Nephron progenitor cell (in vitro differentiated cells): ENCODE results near the gene ITIH5.

Source experiments
- DNase-seq: peaks from one replicate; pipeline ENCODE4 v3.0.0; 2021
- H3K27ac Mint-ChIP-seq: 2 replicates; pipeline ENCODE4 v1.8.0; 2021; ENCODE audit warnings: mild to moderate bottlenecking, moderate library complexity, mixed read lengths
- H3K27me3 Mint-ChIP-seq: 2 replicates; pipeline ENCODE4 v1.8.0; 2021; ENCODE audit warnings: mild to moderate bottlenecking, low read depth, mixed read lengths; ENCODE audit not compliant: poor library complexity
- H3K36me3 Mint-ChIP-seq: 2 replicates; pipeline ENCODE4 v1.8.0; 2021; ENCODE audit warnings: low read depth, mixed read lengths
- H3K4me1 Mint-ChIP-seq: 2 replicates; pipeline ENCODE4 v1.8.0; 2021; ENCODE audit warnings: mixed read lengths
- H3K4me3 Mint-ChIP-seq: 2 replicates; pipeline ENCODE4 v1.8.0; 2021; ENCODE audit warnings: mild to moderate bottlenecking, moderate library complexity, mixed read lengths
- H3K9me3 Mint-ChIP-seq: 2 replicates; pipeline ENCODE4 v1.8.0; 2021; ENCODE audit warnings: mild to moderate bottlenecking, moderate library complexity, mixed read lengths
- CTCF ChIP-seq: fragments of 200-600 bp; sonication (generic); IDR thresholded peaks from 2 replicates; pipeline ENCODE4 v1.5.0; 2021; ENCODE audit warnings: antibody characterized with exemption

Gene ITIH5

GRCh38 chr10:7608001-7608400 lies 58.8 kb downstream of the ITIH5 start:
- peaks cover 11% of the 10 kb centered on the region for H3K27me3 Mint-ChIP-seq
- no peak overlapping the region for H3K4me3 Mint-ChIP-seq
- no peak for DNase-seq

GRCh38 chr10:7606951-7607404 lies 59.8 kb downstream of the ITIH5 start:
- Mint-ChIP-seq H3K27me3 (peaks cover 21% of the 10 kb centered on the region), H3K9me3 (peaks cover 6% of the 10 kb centered on the region), H3K4me3 (no peak overlapping the region), H3K4me1 (peaks cover 5% of the 10 kb centered on the region), H3K27ac (no peak overlapping the region), H3K36me3 (no peaks in the 10 kb centered on the region)
- no peak for TF ChIP-seq CTCF
- DNase-seq = no peak

More at GRCh38 chr10:7608001-7608400, 58.8 kb downstream of the ITIH5 start:
- H3K9me3 Mint-ChIP-seq = peaks cover 3% of the 10 kb centered on the region
- no peak overlapping the region for H3K27ac Mint-ChIP-seq
- H3K4me1 Mint-ChIP-seq = peaks cover 5% of the 10 kb centered on the region
- TF ChIP-seq CTCF = no peak
- no peaks in the 10 kb centered on the region for H3K36me3 Mint-ChIP-seq

- Mint-ChIP-seq H3K4me3 (no peak overlapping the region), H3K4me1 (peaks cover 5% of the 10 kb centered on the region), H3K36me3 (no peaks in the 10 kb centered on the region), H3K9me3 (peaks cover 6% of the 10 kb centered on the region), H3K27me3 (peaks cover 30% of the 10 kb centered on the region), H3K27ac (no peak overlapping the region)
- no peak for TF ChIP-seq CTCF
- DNase-seq = no peak
Measured at GRCh38 chr10:7605565-7606295, 61.0 kb downstream of the ITIH5 start.

DNA sequence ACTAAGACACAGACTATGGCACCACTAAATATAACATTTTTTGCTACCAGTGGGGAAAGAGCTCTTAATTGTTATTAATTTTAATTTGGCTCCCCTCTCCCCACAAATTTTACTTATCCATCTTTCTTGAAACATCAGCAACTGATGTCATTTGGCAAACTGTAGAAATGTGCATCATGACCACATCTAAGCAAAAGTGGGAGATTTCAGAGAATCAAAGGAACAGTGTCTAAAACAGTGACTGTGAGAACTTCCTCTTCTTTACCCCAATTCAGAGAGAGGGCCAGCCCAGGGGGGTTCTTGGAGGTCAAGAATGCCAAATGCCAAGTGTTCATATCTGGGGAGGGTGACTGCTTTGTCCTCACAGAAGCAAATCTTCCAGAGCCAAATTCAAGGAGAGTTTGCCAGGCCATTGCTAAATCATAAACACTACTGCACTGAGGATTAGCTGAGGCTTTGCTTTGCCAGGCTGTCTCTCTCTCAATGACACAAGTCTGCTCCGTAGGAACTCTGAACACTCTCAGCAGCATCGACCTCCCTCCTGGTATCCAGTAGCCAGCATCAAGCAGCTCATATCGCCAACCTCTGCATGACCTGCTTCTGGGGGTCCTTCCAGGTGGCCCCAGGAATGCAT lies 65.6 kb downstream of the ITIH5 start:
- no peaks in the 10 kb centered on the region for H3K36me3 Mint-ChIP-seq
- H3K4me1 Mint-ChIP-seq = no peaks in the 10 kb centered on the region
- H3K9me3 Mint-ChIP-seq = peaks cover 6% of the 10 kb centered on the region
- no peak overlapping the region for H3K27ac Mint-ChIP-seq
- peaks cover 38% of the 10 kb centered on the region for H3K27me3 Mint-ChIP-seq
- no peak for DNase-seq
- no peak for TF ChIP-seq CTCF
- no peak overlapping the region for H3K4me3 Mint-ChIP-seq

DNA sequence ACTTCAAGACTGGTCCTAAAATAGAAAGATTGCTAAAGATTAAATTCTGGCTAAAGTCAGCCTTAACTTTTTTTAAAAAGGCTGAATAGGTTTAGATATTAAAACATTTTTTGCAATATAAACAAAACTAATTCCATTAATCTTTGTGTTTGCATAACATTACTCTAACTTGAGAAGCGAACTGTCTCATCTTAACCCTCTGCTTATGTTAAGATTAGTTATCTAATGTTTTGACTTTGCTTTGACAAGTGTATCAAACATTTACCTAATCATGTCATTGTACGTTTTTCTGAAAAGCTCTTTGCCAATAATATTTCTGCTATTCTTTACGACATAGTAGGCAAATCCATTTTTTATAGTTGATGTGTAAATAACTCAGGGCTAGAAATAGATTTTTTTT lies 68.0 kb downstream of the ITIH5 start:
- DNase-seq = no peak
- Mint-ChIP-seq H3K27ac (no peak overlapping the region), H3K4me1 (no peaks in the 10 kb centered on the region), H3K36me3 (no peaks in the 10 kb centered on the region), H3K9me3 (peaks cover 6% of the 10 kb centered on the region), H3K27me3 (peaks cover 31% of the 10 kb centered on the region), H3K4me3 (no peak overlapping the region)
- no peak for TF ChIP-seq CTCF
